OCI-LY3 (cell line): Measurements from ENCODE around the gene LUZP2.

Experiments
- H2AFZ ChIP-seq: fragments of 200-600, 300-600 bp; shearing (Covaris generic); 2 replicates; pipeline ENCODE4 v1.6.0; 2014; ENCODE audit warnings: antibody characterized with exemption, low read depth, low read length
- H3K27ac ChIP-seq: fragments of 200-600, 300-600 bp; sonication (generic); 2 replicates; pipeline ENCODE4 v1.5.1; 2014; ENCODE audit warnings: mild to moderate bottlenecking, low read length, moderate library complexity, mixed read lengths
- H3K27me3 ChIP-seq: fragments of 200-600, 300-600 bp; sonication (generic); 2 replicates; pipeline ENCODE4 v1.6.1; 2014; ENCODE audit warnings: low read depth, low read length, mixed read lengths
- H3K36me3 ChIP-seq: fragments of 200-600, 300-600 bp; sonication (generic); replicated peaks from 2 replicates; pipeline ENCODE3; 2014; ENCODE audit warnings: low read depth, low read length, mixed read lengths
- H3K4me1 ChIP-seq: fragments of 300-600, 200-600 bp; sonication (generic); 2 replicates; pipeline ENCODE4 v1.6.1; 2014; ENCODE audit warnings: low read length, mixed read lengths
- H3K4me2 ChIP-seq: fragments of 200-600, 300-600 bp; sonication (generic); 2 replicates; pipeline ENCODE4 v1.6.1; 2014; ENCODE audit warnings: low read length, mixed read lengths
- H3K4me3 ChIP-seq: fragments of 300-600, 200-600 bp; sonication (generic); 2 replicates; pipeline ENCODE4 v1.5.1; 2014; ENCODE audit warnings: antibody characterized with exemption, mild to moderate bottlenecking, low read length, moderate library complexity
- H3K79me2 ChIP-seq: fragments of 300-600, 200-600 bp; shearing (Covaris generic); 2 replicates; pipeline ENCODE4 v1.6.1; 2014; ENCODE audit warnings: mild to moderate bottlenecking, low read length, mixed read lengths
- H3K9ac ChIP-seq: fragments of 300-600, 200-600 bp; shearing (Covaris generic); 2 replicates; pipeline ENCODE4 v1.6.0; 2014; ENCODE audit warnings: mild to moderate bottlenecking, low read length, moderate library complexity
- H3K9me3 ChIP-seq: fragments of 200-600, 300-600 bp; shearing (Covaris generic); 2 replicates; pipeline ENCODE4 v1.6.1; 2014; ENCODE audit warnings: low read length, mixed read lengths; ENCODE audit not compliant: insufficient read depth
- H4K20me1 ChIP-seq: fragments of 200-600, 300-600 bp; sonication (generic); 2 replicates; pipeline ENCODE4 v1.6.1; 2016; ENCODE audit warnings: low read length, mixed read lengths; ENCODE audit not compliant: insufficient read depth
- CTCF ChIP-seq: fragments of 200-600, 300-600 bp; sonication (generic); IDR thresholded peaks from 2 replicates; pipeline ENCODE4 v1.5.1; 2014; ENCODE audit warnings: antibody characterized with exemption, low read length, low read depth
- EZH2phosphoT487 ChIP-seq: fragments of 200-600 bp; shearing (Covaris generic); IDR thresholded peaks from 2 replicates; pipeline ENCODE4 v1.6.1; 2018; ENCODE audit warnings: antibody characterized with exemption, mixed run types, low read depth

The LUZP2 gene

GRCh38 chr11:24637520-24637919, 140.7 kb downstream of the LUZP2 start:
- H3K36me3 ChIP-seq: no peaks in the 10 kb centered on the region
- H3K9me3 ChIP-seq: no peaks in the 10 kb centered on the region
- no peaks in the 10 kb centered on the region for H3K79me2 ChIP-seq
- no peak overlapping the region for H3K4me2 ChIP-seq
- H3K27me3 ChIP-seq: no peaks in the 10 kb centered on the region
- no peak overlapping the region for H3K27ac ChIP-seq
- no peak overlapping the region for H3K4me3 ChIP-seq
- H4K20me1 ChIP-seq: no peaks in the 10 kb centered on the region
- peaks cover 5% of the 10 kb centered on the region; the same call in 1 of the 2 replicates for H3K4me1 ChIP-seq
- TF ChIP-seq EZH2phosphoT487: no peak
- TF ChIP-seq CTCF: no peak
- no peak overlapping the region for H3K9ac ChIP-seq
- no peak overlapping the region for H2AFZ ChIP-seq

- Histone ChIP-seq H2AFZ (no peak overlapping the region), H3K4me1 (peaks cover 2% of the 10 kb centered on the region; the same call in 1 of the 2 replicates), H3K4me2 (no peak overlapping the region), H3K4me3 (no peak overlapping the region), H3K9me3 (no peaks in the 10 kb centered on the region), H3K9ac (no peak overlapping the region), H3K27me3 (no peaks in the 10 kb centered on the region), H3K36me3 (no peaks in the 10 kb centered on the region), H3K27ac (no peak overlapping the region), H3K79me2 (no peaks in the 10 kb centered on the region), H4K20me1 (no peaks in the 10 kb centered on the region)
- TF ChIP-seq CTCF (no peak), EZH2phosphoT487 (no peak)
Observed at GRCh38 chr11:24642648-24643047, 145.8 kb downstream of the LUZP2 start.

- Histone ChIP-seq H3K9me3 (no peaks in the 10 kb centered on the region), H2AFZ (no peak overlapping the region), H3K4me1 (peaks cover 2% of the 10 kb centered on the region; the same call in 1 of the 2 replicates), H3K36me3 (no peaks in the 10 kb centered on the region), H3K27ac (no peak overlapping the region), H3K27me3 (no peaks in the 10 kb centered on the region), H3K4me3 (no peak overlapping the region), H3K4me2 (no peak overlapping the region), H4K20me1 (no peaks in the 10 kb centered on the region), H3K9ac (no peak overlapping the region), H3K79me2 (no peaks in the 10 kb centered on the region)
- no peak for TF ChIP-seq EZH2phosphoT487
- no peak for TF ChIP-seq CTCF
Observed at GRCh38 chr11:24645563-24645962, 148.7 kb downstream of the LUZP2 start.

- Histone ChIP-seq H3K4me1 (no peaks in the 10 kb centered on the region), H3K9me3 (no peaks in the 10 kb centered on the region), H3K79me2 (no peaks in the 10 kb centered on the region), H3K9ac (no peak overlapping the region), H2AFZ (no peak overlapping the region), H4K20me1 (no peaks in the 10 kb centered on the region), H3K4me3 (no peak overlapping the region), H3K4me2 (no peak overlapping the region), H3K27ac (no peak overlapping the region), H3K36me3 (no peaks in the 10 kb centered on the region), H3K27me3 (no peaks in the 10 kb centered on the region)
- TF ChIP-seq EZH2phosphoT487 (no peak), CTCF (no peak)
Observed at GRCh38 chr11:24651873-24652272, 155.0 kb downstream of the LUZP2 start.
